Lower leg skin (tissue), 4 donors: Measurements from ENCODE around the gene RPTOR. TPM values are rescaled to one million over a fixed set of nuclear protein-coding genes. Genes with fewer than 3 reads are reported as not detected.

Experiments
- DNase-seq, 2 donors: peaks; one replicate each; pipeline ENCODE4 v3.0.0-alpha.2; 2019; ENCODE audit warnings: low spot score in 2 of 2
- H3K4me3 ChIP-seq: fragments of 200-600 bp; sonication (generic); 2 replicates; pipeline ENCODE4 v1.5.1; 2017; ENCODE audit warnings: mild to moderate bottlenecking, low read depth; ENCODE audit not compliant: poor library complexity, severe bottlenecking
- POLR2A ChIP-seq, 2 donors: fragments of 450-650 bp; IDR thresholded peaks; one replicate each; pipeline ENCODE4 v1.6.1; 2016 to 2017; ENCODE audit warnings: antibody characterized with exemption in 2 of 2, mild to moderate bottlenecking in 1 of 2, moderate library complexity in 1 of 2
- WGBS, 2 donors: methylation state at CpG; one replicate each; pipeline ENCODE4 v1.1.5; 2018; 5-methylcytosine and 5-hydroxymethylcytosine counted together
- intact Hi-C: fragments of 100-400 bp; cut with DNase I; formaldehyde crosslinking; loops from one replicate; pipeline ENCODE4 v1.15.0; 2023; ENCODE audit warnings: low total_unique reads
- total RNA-seq, 4 donors: library from RNA; depleted of rRNA; stranded (reverse); fragments of >200 nt; gene quantifications; one replicate each; pipeline ENCODE4 v1.1.0, GENCODE V29; 2016
- TF ChIP-seq, protein P1 (sequence below), 3 donors: fragments of 450-650 bp; IDR thresholded peaks; one replicate each; pipeline ENCODE4 v1.5.1; 2016; ENCODE audit warnings: antibody characterized with exemption in 3 of 3, mild to moderate bottlenecking in 3 of 3, moderate library complexity in 2 of 3

Gene RPTOR
- total RNA-seq, 4 donors from 2014 or later = 30.7 to 68.2 (median 39.8) TPM

DNA sequence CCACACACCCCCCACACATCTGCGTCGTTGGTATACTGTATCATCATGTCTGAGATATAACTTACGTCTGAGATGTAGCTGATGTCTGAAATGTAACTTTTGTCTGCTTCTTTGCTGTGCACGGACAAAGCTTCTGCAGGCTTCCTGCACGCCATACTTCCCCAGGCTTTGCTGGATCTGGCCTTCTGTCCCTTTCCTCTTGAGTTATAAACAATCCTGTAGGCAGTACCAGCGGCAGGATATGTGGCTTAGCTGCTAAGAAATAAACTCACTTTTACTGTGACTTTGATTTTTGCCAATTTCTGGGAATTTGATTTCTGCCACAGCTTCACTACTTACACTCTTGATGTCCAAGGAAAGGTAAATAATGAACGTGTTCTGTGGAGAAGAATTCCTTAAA lies 184.4 kb downstream of the RPTOR start:
- no peak overlapping the region for H3K4me3 ChIP-seq
- 77 to 90% methylated on average over 7 of the region's 7 CpGs for WGBS, 2 donors
- intact Hi-C loops = no loop called here
- no peak for DNase-seq
- no peak for TF ChIP-seq POLR2A (IDR thresholded peaks at IDR 0.05)
- TF ChIP-seq, protein P1, sequence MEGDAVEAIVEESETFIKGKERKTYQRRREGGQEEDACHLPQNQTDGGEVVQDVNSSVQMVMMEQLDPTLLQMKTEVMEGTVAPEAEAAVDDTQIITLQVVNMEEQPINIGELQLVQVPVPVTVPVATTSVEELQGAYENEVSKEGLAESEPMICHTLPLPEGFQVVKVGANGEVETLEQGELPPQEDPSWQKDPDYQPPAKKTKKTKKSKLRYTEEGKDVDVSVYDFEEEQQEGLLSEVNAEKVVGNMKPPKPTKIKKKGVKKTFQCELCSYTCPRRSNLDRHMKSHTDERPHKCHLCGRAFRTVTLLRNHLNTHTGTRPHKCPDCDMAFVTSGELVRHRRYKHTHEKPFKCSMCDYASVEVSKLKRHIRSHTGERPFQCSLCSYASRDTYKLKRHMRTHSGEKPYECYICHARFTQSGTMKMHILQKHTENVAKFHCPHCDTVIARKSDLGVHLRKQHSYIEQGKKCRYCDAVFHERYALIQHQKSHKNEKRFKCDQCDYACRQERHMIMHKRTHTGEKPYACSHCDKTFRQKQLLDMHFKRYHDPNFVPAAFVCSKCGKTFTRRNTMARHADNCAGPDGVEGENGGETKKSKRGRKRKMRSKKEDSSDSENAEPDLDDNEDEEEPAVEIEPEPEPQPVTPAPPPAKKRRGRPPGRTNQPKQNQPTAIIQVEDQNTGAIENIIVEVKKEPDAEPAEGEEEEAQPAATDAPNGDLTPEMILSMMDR (IDR thresholded peaks at IDR 0.05) = no peak

DNA sequence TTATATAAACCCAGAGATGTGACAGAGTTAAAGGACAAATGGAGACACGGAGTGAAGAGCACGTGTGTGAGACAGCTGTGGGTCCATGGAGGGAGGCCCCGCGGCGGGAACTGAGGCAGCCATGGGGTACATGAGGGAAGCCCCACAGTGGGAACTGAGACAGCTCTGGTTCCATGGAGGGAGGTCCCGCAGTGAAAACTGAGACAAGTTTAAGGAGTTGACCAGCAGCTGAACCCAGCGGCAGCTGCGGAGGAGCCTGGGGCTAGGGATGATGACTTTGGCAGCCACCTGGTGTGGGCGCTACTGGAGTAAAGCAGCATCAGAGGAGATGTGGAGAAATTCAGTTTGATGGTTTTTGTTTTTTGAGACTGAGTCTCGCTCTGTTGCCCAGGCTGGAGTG lies 185.1 kb downstream of the RPTOR start:
- intact Hi-C loops = no loop called here
- WGBS, 2 donors = 82 to 88% methylated on average over 10 of the region's 10 CpGs

DNA sequence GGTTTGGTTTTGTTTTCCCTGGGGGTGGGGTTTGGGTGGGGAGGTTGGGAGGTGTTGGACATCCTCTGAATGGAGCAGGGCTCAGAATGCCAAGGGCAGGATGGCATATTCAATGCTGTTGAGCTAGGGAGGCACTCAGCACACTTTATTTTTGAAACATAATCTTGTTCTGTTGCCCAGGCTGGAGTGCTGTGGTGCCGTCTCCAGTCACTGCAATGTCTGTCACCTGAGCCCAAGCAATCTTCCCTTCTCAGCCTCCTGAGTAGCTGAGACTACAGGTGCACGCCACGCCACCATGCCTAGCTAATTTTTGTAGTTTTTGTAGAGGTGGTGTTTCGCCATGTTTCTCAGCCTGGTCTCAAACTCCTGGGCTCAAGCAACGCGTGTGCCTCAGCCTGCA lies 186.1 kb downstream of the RPTOR start:
- intact Hi-C loops = no loop called here
- TF ChIP-seq, protein P1 (IDR thresholded peaks at IDR 0.05) = no peak
- no peak for TF ChIP-seq POLR2A (IDR thresholded peaks at IDR 0.05)
- DNase-seq = no peak
- H3K4me3 ChIP-seq = no peak overlapping the region
- 91 to 97% methylated on average over 6 of the region's 6 CpGs for WGBS, 2 donors

More for the DNA sequence above, 185.1 kb downstream of the RPTOR start:
- TF ChIP-seq, protein P1 (IDR thresholded peaks at IDR 0.05) = no peak
- no peak for TF ChIP-seq POLR2A (IDR thresholded peaks at IDR 0.05)
- H3K4me3 ChIP-seq = no peak overlapping the region
- no peak for DNase-seq

DNA sequence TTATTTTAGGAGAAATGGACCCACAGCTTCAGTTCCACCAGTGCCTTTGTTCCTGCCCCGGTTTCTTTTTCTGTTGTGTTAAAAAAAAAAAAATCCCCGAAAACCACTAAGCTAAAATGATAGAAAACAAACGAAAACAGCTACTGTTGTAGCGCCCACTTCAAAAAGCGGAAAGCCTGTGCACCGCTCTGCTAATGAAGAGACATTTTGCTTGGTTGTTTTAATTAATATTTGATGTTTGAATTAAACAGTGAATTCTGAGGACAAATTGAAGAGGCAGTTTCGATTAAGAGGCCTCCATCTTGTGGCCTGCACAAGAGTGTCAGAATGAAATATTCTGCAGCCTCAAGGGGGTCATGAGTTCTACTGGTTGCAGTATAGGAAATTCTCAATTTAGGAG lies 186.7 kb downstream of the RPTOR start:
- TF ChIP-seq, protein P1 (IDR thresholded peaks at IDR 0.05) = no peak
- TF ChIP-seq POLR2A (IDR thresholded peaks at IDR 0.05) = no peak
- H3K4me3 ChIP-seq = no peak overlapping the region
- 86 to 93% methylated on average over 7 of the region's 7 CpGs for WGBS, 2 donors
- intact Hi-C loops = no loop called here
- DNase-seq = no peak

DNA sequence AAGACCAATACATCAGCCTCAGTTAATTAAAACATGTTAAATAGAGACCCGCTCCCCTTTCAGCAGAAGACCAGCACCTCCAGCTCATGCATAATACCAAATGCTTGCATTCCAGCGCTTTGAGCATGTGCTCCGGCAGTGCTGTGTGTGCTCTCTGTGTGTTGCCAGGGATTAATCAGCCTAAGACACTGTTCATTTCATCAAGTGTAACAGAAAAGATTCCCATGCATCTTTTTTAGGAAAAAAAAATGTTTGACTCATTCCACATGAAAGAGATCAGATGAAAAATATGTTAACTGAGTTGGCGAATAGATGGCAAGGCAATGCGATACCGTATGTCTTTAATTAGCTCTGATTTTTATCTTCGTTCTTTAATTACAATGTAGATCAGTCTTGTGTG lies 187.6 kb downstream of the RPTOR start:
- 67 to 77% methylated on average over 7 of the region's 7 CpGs for WGBS, 2 donors
- DNase-seq = no peak
- intact Hi-C loops = no loop called here
- no peak for TF ChIP-seq POLR2A (IDR thresholded peaks at IDR 0.05)
- TF ChIP-seq, protein P1 (IDR thresholded peaks at IDR 0.05) = no peak
- H3K4me3 ChIP-seq = no peak overlapping the region
